Stomach (tissue), 9 donors: ENCODE measurements around the gene SENP8. TPM values are rescaled to one million over a fixed set of nuclear protein-coding genes. Genes with fewer than 3 reads are reported as not detected.

Experiments
- DNase-seq, 2 donors: peaks; one replicate each; pipeline versions ENCODE4 v3.0.0 to v3.0.0-alpha.2; 2013 to 2019
- H3K27ac ChIP-seq, 5 donors: fragments of 200-600 bp in 4 of 5; sonication (generic) in 4 of 5; one replicate each; pipeline ENCODE4 v1.5.1; 2013 to 2019; ENCODE audit warnings: mild to moderate bottlenecking in 1 of 5, moderate library complexity in 1 of 5
- H3K27me3 ChIP-seq, 3 donors: fragments of 200-600 bp; sonication (generic); one replicate each; pipeline ENCODE4 v1.5.1; 2017 to 2019; ENCODE audit warnings: mixed run types in 1 of 3
- H3K36me3 ChIP-seq, 4 donors: fragments of 200-600 bp; sonication (generic); 1 replicate in 3 of 4; 2 replicates in 1 of 4; pipeline ENCODE4 v1.5.1; 2016 to 2019
- H3K4me1 ChIP-seq, 4 donors: fragments of 200-600 bp; sonication (generic); one replicate each; pipeline ENCODE4 v1.5.1; 2016 to 2019
- H3K4me3 ChIP-seq, 4 donors: fragments of 200-600 bp; sonication (generic) in 3 of 4; one replicate each; pipeline ENCODE4 v1.5.1; 2016 to 2019; ENCODE audit warnings: mild to moderate bottlenecking in 1 of 4
- H3K9me3 ChIP-seq, 4 donors: fragments of 200-600 bp; sonication (generic); one replicate each; pipeline ENCODE4 v1.5.1; 2016 to 2019
- CTCF ChIP-seq, 7 experiments: fragments of 450-650 bp in 4 of 7; fragments of 200-600 bp in 3 of 7; sonication (generic) in 3 of 7; IDR thresholded peaks; one replicate each; pipeline ENCODE4 v1.5.1; 2016 to 2019; ENCODE audit warnings: antibody characterized with exemption in 7 of 7, control low read depth in 2 of 7, mild to moderate bottlenecking in 1 of 7
- EP300 ChIP-seq: sonication (generic); formaldehyde crosslinking; IDR thresholded peaks from one replicate; pipeline ENCODE4 v1.6.1; 2017; ENCODE audit warnings: antibody characterized with exemption
- POLR2A ChIP-seq, 4 donors: fragments of 450-650 bp; IDR thresholded peaks; one replicate each; pipeline ENCODE4 v1.6.1; 2016; ENCODE audit warnings: antibody characterized with exemption in 4 of 4, control low read depth in 2 of 4, mild to moderate bottlenecking in 1 of 4, moderate library complexity in 1 of 4
- POLR2AphosphoS5 ChIP-seq, 3 donors: sonication (generic); formaldehyde crosslinking; IDR thresholded peaks; one replicate each; pipeline ENCODE4 v1.6.1; 2016; ENCODE audit warnings: antibody characterized with exemption in 3 of 3
- WGBS, 5 donors: extraction: QIAGEN DNeasy Blood & Tissue Kit in 3 of 5; methylation state at CpG; one replicate each; pipeline versions ENCODE4 v1.1.5 to v1.1.7; 2013 to 2018; 5-methylcytosine and 5-hydroxymethylcytosine counted together
- intact Hi-C: fragments of 100-400 bp; cut with DNase I; formaldehyde crosslinking; loops from one replicate; pipeline ENCODE4 v1.15.1; 2023; ENCODE audit warnings: low total_unique reads
- polyA plus RNA-seq, 3 donors: library from polyadenylated mRNA; stranded (reverse); fragments of 200-250 nt; gene quantifications; one replicate each; pipeline ENCODE4 v1.2.3, GENCODE V29; 2013
- total RNA-seq, 5 donors: library from RNA; depleted of rRNA; stranded (reverse); fragments of >200 nt; gene quantifications; one replicate each; pipeline versions ENCODE4 v1.1.0 to v1.2.3, GENCODE V29; 2014 to 2016
- donor health status: healthy with polysubstance abuse.
- donor health status: Bipolar disorder and iron deficiency.
- donor health status: healthy.

SENP8 gene
- total and polyA plus RNA-seq, 8 donors = 0.45 to 3.8 (median 2.2) TPM; not detected in 1

- no peak for TF ChIP-seq POLR2A (IDR thresholded peaks at IDR 0.05)
- no peak for TF ChIP-seq EP300
Measured at GRCh38 chr15:72176743-72177142, 58.5 kb downstream of the SENP8 start.

GRCh38 chr15:72178976-72179585, 60.9 kb downstream of the SENP8 start:
- intact Hi-C loops = no loop called here
- no peak overlapping the region for H3K27ac ChIP-seq

More at GRCh38 chr15:72176743-72177142, 58.5 kb downstream of the SENP8 start:
- Histone ChIP-seq H3K27ac (no peak overlapping the region), H3K4me3 (no peak overlapping the region), H3K4me1 (no peaks in the 10 kb centered on the region), H3K36me3 (no peaks in the 10 kb centered on the region), H3K27me3 (peaks cover 0 to 11% (median 0%) of the 10 kb centered on the region in 3 donors), H3K9me3 (no peaks in the 10 kb centered on the region)
- 70 to 86% (median 82%) methylated on average over 3 of the region's 3 CpGs for WGBS, 5 donors
- intact Hi-C loops = no loop called here
- DNase-seq = no peak

GRCh38 chr15:72179950-72180581, 61.9 kb downstream of the SENP8 start:
- WGBS, 5 donors = 60 to 78% (median 69%) methylated on average over 12 to 16 of the region's 16 CpGs
- TF ChIP-seq EP300 = no peak
- TF ChIP-seq POLR2AphosphoS5 (IDR thresholded peaks at IDR 0.05) = no peak
- TF ChIP-seq CTCF (IDR thresholded peaks at IDR 0.05) = no peak
- no peak for TF ChIP-seq POLR2A (IDR thresholded peaks at IDR 0.05)
- no peaks in the 10 kb centered on the region for H3K9me3 ChIP-seq
- H3K4me1 ChIP-seq = peaks cover 11 to 12% (median 12%) of the 10 kb centered on the region in 4 donors
- H3K4me3 ChIP-seq = no peak overlapping the region
- DNase-seq = peak in 1 of 2 donors; percentile 74
- intact Hi-C loops = no loop called here
- H3K36me3 ChIP-seq = no peaks in the 10 kb centered on the region
- no peak overlapping the region for H3K27ac ChIP-seq
- peaks cover 0 to 34% (median 9%) of the 10 kb centered on the region in 3 donors for H3K27me3 ChIP-seq

More at GRCh38 chr15:72178976-72179585, 60.9 kb downstream of the SENP8 start:
- no peak for DNase-seq
- no peak overlapping the region for H3K4me3 ChIP-seq
- H3K36me3 ChIP-seq = no peaks in the 10 kb centered on the region
- peaks cover 6 to 7% (median 6%) of the 10 kb centered on the region in 4 donors for H3K4me1 ChIP-seq
- no peaks in the 10 kb centered on the region for H3K9me3 ChIP-seq
- H3K27me3 ChIP-seq = peaks cover 0 to 26% (median 4%) of the 10 kb centered on the region in 3 donors
- WGBS, 5 donors = 91 to 95% (median 91%) methylated on average over 8 to 13 of the region's 13 CpGs
- TF ChIP-seq POLR2A (IDR thresholded peaks at IDR 0.05) (no peak), CTCF (IDR thresholded peaks at IDR 0.05) (no peak), EP300 (no peak), POLR2AphosphoS5 (IDR thresholded peaks at IDR 0.05) (no peak)

- Histone ChIP-seq H3K27me3 (peaks cover 0 to 38% (median 9%) of the 10 kb centered on the region in 3 donors), H3K9me3 (no peaks in the 10 kb centered on the region), H3K4me1 (peaks cover 11 to 12% (median 12%) of the 10 kb centered on the region in 4 donors), H3K36me3 (no peaks in the 10 kb centered on the region), H3K4me3 (no peak overlapping the region), H3K27ac (no peak overlapping the region)
- TF ChIP-seq POLR2AphosphoS5 (IDR thresholded peaks at IDR 0.05) (no peak), POLR2A (IDR thresholded peaks at IDR 0.05) (no peak), EP300 (no peak), CTCF (IDR thresholded peaks at IDR 0.05) (no peak)
- 84 to 95% (median 93%) methylated on average over 5 of the region's 5 CpGs for WGBS, 5 donors
- DNase-seq = no peak
- intact Hi-C loops = no loop called here
Measured at GRCh38 chr15:72180761-72181324, 62.6 kb downstream of the SENP8 start.
